Ishikawa (cell line): ENCODE results near the gene SPATA21.

ENCODE experiments used
- EGR1 ChIP-seq: IDR thresholded peaks from 2 replicates; pipeline ENCODE4 v1.6.1; 2012
- TAF1 ChIP-seq: IDR thresholded peaks from 2 replicates; pipeline ENCODE4 v1.6.1; 2012; ENCODE audit warnings: low read depth, mild to moderate bottlenecking
- YY1 ChIP-seq: IDR thresholded peaks from 2 replicates; pipeline ENCODE4 v1.6.1; 2012; ENCODE audit warnings: low read depth

DNA sequence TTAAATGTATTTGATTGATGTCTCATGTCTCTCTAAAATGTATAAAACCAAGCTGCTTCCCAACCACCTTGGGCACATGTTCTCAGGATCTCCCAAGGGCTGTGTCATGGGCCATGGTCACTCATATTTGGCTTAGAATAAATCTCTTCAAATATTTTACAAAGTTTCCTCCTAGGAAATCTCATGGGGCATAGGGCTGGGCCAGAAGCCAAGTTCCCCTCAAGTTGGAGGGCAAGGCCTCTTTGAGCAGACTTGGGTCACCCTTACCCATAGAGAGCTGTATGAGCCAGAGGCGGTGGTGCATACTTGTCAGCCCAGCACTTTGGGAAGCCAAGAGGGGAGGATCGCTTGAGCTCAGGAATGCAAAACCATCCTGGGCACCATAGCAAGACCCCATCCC lies 82.6 kb downstream of the SPATA21 start:
- TF ChIP-seq EGR1 (no peak), YY1 (no peak), TAF1 (no peak)
